HFFc6 (cell line): ENCODE measurements around the gene RESF1. TPM values are rescaled to one million over a fixed set of nuclear protein-coding genes. Genes with fewer than 3 reads are reported as not detected.

Experiments
- DNase-seq: peaks from one replicate; pipeline ENCODE4 v3.0.0-alpha.2; 2018
- H3K27ac Mint-ChIP-seq: 2 replicates; pipeline ENCODE4 v1.8.0; 2020; ENCODE audit warnings: mild to moderate bottlenecking, mixed read lengths
- H3K27me3 Mint-ChIP-seq: 2 replicates; pipeline ENCODE4 v1.8.0; 2021; ENCODE audit warnings: mild to moderate bottlenecking, moderate library complexity, mixed read lengths; ENCODE audit not compliant: insufficient read depth
- H3K36me3 Mint-ChIP-seq: 2 replicates; pipeline ENCODE4 v1.8.0; 2021; ENCODE audit warnings: low read depth, mixed read lengths
- H3K4me1 Mint-ChIP-seq: 2 replicates; pipeline ENCODE4 v1.8.0; 2020; ENCODE audit warnings: low read depth, mixed read lengths
- H3K4me3 Mint-ChIP-seq: 2 replicates; pipeline ENCODE4 v1.8.0; 2020; ENCODE audit warnings: mild to moderate bottlenecking, moderate library complexity, mixed read lengths
- H3K9me3 Mint-ChIP-seq: 2 replicates; pipeline ENCODE4 v1.8.0; 2020; ENCODE audit warnings: mild to moderate bottlenecking, mixed read lengths
- total RNA-seq, 6 experiments: library from RNA; stranded (reverse); fragmentation: NEBNext Ultra II Directional; extraction: Animal tissue kit (Norgen Biotek cat#: 25700); gene quantifications; 2 replicates in 1 of 6; 3 replicates in 5 of 6; pipeline ENCODE4 v1.2.3, GENCODE V29; 2021
- TF ChIP-seq, protein P1 (sequence below): fragments of 200-600 bp; sonication (generic); IDR thresholded peaks from 2 replicates; pipeline ENCODE4 v1.5.0; 2021; ENCODE audit warnings: antibody characterized with exemption, mild to moderate bottlenecking

The RESF1 gene
- total RNA-seq, 6 experiments from 2014 or later, result 7.0 to 10.1 (median 9.1) TPM

DNA sequence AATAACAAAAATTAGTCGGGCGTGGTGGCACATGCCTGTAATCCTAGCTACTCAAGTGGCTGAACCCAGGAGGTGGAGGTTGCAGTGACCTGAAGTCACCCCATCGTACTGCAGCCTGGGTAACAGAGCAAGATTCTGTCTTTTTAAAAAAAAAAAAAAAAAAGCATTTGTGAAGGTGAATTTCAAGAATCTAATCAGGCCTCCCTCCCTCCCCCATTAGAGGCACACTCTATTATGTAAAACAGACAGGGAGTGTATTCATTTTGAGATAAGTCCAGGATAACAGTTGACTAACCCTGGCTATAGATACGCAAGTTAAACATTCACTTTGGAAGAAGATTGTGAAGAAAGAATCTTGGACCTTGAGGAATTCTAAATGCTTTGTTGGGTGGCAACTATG lies 2.9 kb downstream of the RESF1 start:
- no peak for DNase-seq
- TF ChIP-seq, protein P1, sequence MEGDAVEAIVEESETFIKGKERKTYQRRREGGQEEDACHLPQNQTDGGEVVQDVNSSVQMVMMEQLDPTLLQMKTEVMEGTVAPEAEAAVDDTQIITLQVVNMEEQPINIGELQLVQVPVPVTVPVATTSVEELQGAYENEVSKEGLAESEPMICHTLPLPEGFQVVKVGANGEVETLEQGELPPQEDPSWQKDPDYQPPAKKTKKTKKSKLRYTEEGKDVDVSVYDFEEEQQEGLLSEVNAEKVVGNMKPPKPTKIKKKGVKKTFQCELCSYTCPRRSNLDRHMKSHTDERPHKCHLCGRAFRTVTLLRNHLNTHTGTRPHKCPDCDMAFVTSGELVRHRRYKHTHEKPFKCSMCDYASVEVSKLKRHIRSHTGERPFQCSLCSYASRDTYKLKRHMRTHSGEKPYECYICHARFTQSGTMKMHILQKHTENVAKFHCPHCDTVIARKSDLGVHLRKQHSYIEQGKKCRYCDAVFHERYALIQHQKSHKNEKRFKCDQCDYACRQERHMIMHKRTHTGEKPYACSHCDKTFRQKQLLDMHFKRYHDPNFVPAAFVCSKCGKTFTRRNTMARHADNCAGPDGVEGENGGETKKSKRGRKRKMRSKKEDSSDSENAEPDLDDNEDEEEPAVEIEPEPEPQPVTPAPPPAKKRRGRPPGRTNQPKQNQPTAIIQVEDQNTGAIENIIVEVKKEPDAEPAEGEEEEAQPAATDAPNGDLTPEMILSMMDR, result no peak
- Mint-ChIP-seq H3K27ac (no peak overlapping the region), H3K27me3 (no peaks in the 10 kb centered on the region), H3K4me1 (peaks cover 35% of the 10 kb centered on the region), H3K36me3 (peaks cover 27% of the 10 kb centered on the region), H3K9me3 (no peaks in the 10 kb centered on the region), H3K4me3 (no peak overlapping the region)

DNA sequence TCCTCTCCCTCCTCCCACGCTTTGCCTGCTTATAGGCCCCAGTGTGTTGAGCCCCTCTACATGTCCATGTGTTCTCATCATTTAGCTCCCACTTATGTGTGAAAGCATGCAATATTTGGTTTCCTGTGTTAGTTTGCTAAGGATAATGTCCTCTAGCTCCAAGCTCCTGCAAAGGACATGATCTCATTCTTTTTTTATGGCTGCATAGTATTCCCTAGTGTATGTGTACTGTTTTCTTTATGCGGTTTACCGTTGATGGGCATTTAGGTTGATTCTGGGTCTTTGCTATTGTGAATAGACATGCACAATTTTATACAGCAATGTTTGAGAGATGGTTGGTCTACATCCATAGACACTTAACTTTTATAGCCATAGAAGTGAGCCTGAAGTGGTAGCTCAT lies 5.1 kb downstream of the RESF1 start:
- H3K9me3 Mint-ChIP-seq, result no peaks in the 10 kb centered on the region
- H3K4me1 Mint-ChIP-seq, result peaks cover 24% of the 10 kb centered on the region
- H3K27ac Mint-ChIP-seq, result no peak overlapping the region
- no peak overlapping the region for H3K4me3 Mint-ChIP-seq
- H3K36me3 Mint-ChIP-seq, result peaks cover 27% of the 10 kb centered on the region
- DNase-seq, result no peak
- TF ChIP-seq, protein P1, result no peak
- no peaks in the 10 kb centered on the region for H3K27me3 Mint-ChIP-seq

DNA sequence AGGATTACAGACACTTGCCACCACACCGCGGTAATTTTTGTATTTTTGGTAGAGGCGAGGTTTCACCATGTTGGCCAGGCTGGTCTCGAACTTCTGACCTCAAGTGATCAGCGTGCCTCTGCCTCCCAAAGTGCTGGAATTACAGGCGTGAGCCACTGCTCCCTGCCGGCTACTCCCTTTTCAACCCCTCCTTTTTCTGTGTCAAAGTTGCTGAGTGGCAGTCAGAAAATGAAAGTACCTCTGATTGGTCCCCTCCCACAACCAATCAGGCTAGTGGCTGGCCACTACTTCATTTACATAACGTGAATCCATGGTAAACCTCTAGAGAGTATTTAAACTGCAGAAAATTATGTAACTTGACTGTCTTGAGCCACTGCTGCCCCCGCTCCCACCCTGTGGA lies 5.9 kb downstream of the RESF1 start:
- peaks cover 27% of the 10 kb centered on the region for H3K36me3 Mint-ChIP-seq
- no peaks in the 10 kb centered on the region for H3K9me3 Mint-ChIP-seq
- no peak overlapping the region for H3K4me3 Mint-ChIP-seq
- no peaks in the 10 kb centered on the region for H3K27me3 Mint-ChIP-seq
- peaks cover 23% of the 10 kb centered on the region for H3K4me1 Mint-ChIP-seq
- DNase-seq, result no peak
- TF ChIP-seq, protein P1, result no peak
- no peak overlapping the region for H3K27ac Mint-ChIP-seq

DNA sequence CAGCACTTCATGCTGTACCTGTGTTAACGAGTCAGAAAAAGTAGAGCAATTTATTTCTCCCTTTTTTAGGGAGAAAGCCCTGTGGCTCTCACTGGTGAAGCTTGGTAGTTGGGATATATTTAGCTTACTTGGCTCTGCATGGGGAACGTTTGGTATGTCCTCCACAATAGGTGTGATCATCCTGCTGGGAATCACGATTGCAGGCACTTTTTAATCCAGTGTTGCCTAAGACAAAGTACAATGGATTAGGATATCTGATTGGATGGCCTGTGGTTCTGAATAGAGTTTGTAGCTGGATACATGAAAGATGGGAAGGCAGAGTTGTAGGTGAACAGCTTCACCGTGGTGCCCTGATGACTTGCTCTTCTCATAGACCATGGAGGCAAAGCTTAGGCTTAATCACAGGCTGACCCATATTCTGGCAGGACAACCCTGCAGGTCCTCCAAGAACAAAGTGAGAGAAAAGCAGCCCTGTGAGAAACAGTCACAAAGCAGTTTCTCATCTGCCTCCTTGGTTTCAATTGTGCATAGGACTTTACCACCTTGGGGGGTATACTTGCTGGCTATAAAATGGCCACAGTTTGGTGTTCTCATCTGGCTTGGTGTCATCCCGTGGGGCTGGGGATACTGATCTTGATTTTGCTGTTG lies 7.5 kb downstream of the RESF1 start:
- Mint-ChIP-seq H3K36me3 (peaks cover 31% of the 10 kb centered on the region), H3K27me3 (no peaks in the 10 kb centered on the region), H3K4me3 (no peak overlapping the region), H3K4me1 (peaks cover 7% of the 10 kb centered on the region; the same call in 1 of the 2 replicates), H3K9me3 (no peaks in the 10 kb centered on the region), H3K27ac (no peak overlapping the region)
- TF ChIP-seq, protein P1, result no peak
- DNase-seq, result no peak

DNA sequence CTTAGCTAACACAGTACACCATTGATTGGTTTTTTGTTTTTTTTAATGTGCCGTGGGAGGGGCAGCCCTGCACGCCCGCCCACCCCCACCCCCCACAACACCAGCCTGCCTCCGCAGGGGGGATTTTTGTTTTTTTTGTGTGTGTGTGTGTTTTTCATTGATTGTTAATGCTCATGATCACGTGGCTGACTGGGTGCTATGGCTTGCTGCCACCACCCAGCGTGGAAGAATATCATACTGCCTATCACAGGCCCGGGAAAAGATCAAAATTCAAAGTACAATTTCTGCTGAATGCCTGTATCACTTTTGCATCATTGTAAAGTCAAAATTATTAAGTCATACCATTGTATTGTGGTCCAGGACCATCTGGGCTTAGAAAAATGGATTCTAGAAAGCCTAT lies 8.3 kb downstream of the RESF1 start:
- H3K27me3 Mint-ChIP-seq, result no peaks in the 10 kb centered on the region
- TF ChIP-seq, protein P1, result no peak
- H3K36me3 Mint-ChIP-seq, result peaks cover 32% of the 10 kb centered on the region
- H3K4me3 Mint-ChIP-seq, result no peak overlapping the region
- no peak overlapping the region for H3K27ac Mint-ChIP-seq
- no peak for DNase-seq
- peaks cover 6% of the 10 kb centered on the region; the same call in 1 of the 2 replicates for H3K4me1 Mint-ChIP-seq
- H3K9me3 Mint-ChIP-seq, result 0 out of 2 replicates have a peak, but pooled peaks cover 4% of the 10 kb centered on the region
